ENCODE data around the gene TMEM259. TPM values are rescaled to one million over a fixed set of nuclear protein-coding genes. Genes with fewer than 3 reads are reported as not detected.
A peak's percentile ranks its signal among the peaks of the same experiment; 100 is the strongest.

TMEM259 gene
- total and polyA plus RNA-seq, 2 of the 13 experiments (the other 11 are each of a cell fraction or from before 2014, with no cell fraction given) = 64.7 to 164 TPM

DNA sequence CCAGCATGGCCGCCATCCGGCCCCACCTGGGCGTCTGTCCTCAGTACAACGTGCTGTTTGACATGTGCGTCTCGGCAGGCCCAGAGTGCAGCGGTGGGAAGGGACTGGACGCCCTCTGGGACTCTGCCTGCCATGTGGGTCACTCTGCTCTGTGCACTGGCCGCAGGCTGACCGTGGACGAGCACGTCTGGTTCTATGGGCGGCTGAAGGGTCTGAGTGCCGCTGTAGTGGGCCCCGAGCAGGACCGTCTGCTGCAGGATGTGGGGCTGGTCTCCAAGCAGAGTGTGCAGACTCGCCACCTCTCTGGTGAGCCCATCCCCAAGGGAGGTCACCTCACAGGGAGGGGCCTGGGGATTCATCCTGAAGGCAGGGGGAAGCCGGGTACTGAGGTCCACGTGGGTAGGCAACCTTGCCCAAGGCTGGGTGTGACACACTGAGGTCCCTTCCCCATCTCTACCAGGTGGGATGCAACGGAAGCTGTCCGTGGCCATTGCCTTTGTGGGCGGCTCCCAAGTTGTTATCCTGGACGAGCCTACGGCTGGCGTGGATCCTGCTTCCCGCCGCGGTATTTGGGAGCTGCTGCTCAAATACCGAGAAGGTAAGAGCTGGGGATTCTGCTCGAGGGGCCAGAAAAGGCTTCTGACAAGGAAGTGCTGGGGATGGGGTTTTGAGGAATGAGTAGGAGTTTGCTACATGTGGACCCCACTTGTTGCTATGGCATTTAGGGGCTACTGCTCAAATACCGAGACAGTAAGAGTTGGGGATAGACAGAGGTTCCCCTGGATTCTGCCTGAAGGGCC lies 30.3 kb upstream of the TMEM259 start (continued):
- TF ChIP-seq ZNF883 (CRISPR knock-in tag; IDR thresholded peaks at IDR 0.05; ENCODE audit: not compliant biosample characterization) = peak; percentile 60
- peak; percentile 77 for TF ChIP-seq ZFP91 (CRISPR knock-in tag; IDR thresholded peaks at IDR 0.05; ENCODE audit: borderline replicate concordance)
- TF ChIP-seq ZSCAN30 (CRISPR knock-in tag; IDR thresholded peaks at IDR 0.05) = no peak
- peak; percentile 23 to 50; a peak in 2 of 4 replicates for TF ChIP-seq HMGXB4 (CRISPR knock-in tag; IDR thresholded peaks at IDR 0.05; ENCODE audit: borderline replicate concordance in 1 of 2, low read depth in 1 of 2)
- TF ChIP-seq ZEB1 (IDR thresholded peaks at IDR 0.05; ENCODE audit: insufficient replicate concordance, low read depth) = no peak
- TF ChIP-seq, protein P1, sequence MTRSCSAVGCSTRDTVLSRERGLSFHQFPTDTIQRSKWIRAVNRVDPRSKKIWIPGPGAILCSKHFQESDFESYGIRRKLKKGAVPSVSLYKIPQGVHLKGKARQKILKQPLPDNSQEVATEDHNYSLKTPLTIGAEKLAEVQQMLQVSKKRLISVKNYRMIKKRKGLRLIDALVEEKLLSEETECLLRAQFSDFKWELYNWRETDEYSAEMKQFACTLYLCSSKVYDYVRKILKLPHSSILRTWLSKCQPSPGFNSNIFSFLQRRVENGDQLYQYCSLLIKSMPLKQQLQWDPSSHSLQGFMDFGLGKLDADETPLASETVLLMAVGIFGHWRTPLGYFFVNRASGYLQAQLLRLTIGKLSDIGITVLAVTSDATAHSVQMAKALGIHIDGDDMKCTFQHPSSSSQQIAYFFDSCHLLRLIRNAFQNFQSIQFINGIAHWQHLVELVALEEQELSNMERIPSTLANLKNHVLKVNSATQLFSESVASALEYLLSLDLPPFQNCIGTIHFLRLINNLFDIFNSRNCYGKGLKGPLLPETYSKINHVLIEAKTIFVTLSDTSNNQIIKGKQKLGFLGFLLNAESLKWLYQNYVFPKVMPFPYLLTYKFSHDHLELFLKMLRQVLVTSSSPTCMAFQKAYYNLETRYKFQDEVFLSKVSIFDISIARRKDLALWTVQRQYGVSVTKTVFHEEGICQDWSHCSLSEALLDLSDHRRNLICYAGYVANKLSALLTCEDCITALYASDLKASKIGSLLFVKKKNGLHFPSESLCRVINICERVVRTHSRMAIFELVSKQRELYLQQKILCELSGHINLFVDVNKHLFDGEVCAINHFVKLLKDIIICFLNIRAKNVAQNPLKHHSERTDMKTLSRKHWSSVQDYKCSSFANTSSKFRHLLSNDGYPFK (CRISPR knock-in tag; IDR thresholded peaks at IDR 0.05; ENCODE audit: borderline replicate concordance) = peak; percentile 85; the same call in 1 of the 2 replicates
- TF ChIP-seq, protein P2, sequence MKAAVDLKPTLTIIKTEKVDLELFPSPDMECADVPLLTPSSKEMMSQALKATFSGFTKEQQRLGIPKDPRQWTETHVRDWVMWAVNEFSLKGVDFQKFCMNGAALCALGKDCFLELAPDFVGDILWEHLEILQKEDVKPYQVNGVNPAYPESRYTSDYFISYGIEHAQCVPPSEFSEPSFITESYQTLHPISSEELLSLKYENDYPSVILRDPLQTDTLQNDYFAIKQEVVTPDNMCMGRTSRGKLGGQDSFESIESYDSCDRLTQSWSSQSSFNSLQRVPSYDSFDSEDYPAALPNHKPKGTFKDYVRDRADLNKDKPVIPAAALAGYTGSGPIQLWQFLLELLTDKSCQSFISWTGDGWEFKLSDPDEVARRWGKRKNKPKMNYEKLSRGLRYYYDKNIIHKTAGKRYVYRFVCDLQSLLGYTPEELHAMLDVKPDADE (CRISPR knock-in tag; IDR thresholded peaks at IDR 0.05) = no peak
- no peak for TF ChIP-seq SNAPC5 (CRISPR knock-in tag; IDR thresholded peaks at IDR 0.05; ENCODE audit: borderline replicate concordance)
- TF ChIP-seq RBFOX2 (IDR thresholded peaks at IDR 0.05; ENCODE audit: low read depth, low read length) = peak; percentile 77
- TF ChIP-seq FOXP4 (CRISPR knock-in tag; IDR thresholded peaks at IDR 0.05) = no peak
- TF ChIP-seq RFX5 (IDR thresholded peaks at IDR 0.05; ENCODE audit: low read depth, low read length) = no peak
- TF ChIP-seq RARG (CRISPR knock-in tag; IDR thresholded peaks at IDR 0.05; ENCODE audit: low read depth) = 0 out of 2 replicates have a peak, but pooled peaks have one; percentile 50
- no peak for TF ChIP-seq PBX2 (CRISPR knock-in tag; IDR thresholded peaks at IDR 0.05)
- no peak for TF ChIP-seq POLR2AphosphoS2 (IDR thresholded peaks at IDR 0.05; ENCODE audit: low read depth, low read length)
- no peak for TF ChIP-seq PLRG1 (conservative IDR thresholded peaks at IDR 0.05)
- no peak for TF ChIP-seq HHEX (CRISPR knock-in tag; IDR thresholded peaks at IDR 0.05)

All from HepG2 (cell line).